Hematopoietic multipotent progenitor cell treated with erythropoietin and hydrocortisone succinate and interleukin-3 and kit ligand, for 6 days (in vitro differentiated cells): ENCODE results near the gene DHRS1.
A peak's percentile ranks its signal among the peaks of the same experiment; 100 is the strongest.

Source experiments
- DNase-seq: peaks from one replicate; pipeline ENCODE4 v3.0.0-alpha.2; 2015

The DHRS1 gene

DNA sequence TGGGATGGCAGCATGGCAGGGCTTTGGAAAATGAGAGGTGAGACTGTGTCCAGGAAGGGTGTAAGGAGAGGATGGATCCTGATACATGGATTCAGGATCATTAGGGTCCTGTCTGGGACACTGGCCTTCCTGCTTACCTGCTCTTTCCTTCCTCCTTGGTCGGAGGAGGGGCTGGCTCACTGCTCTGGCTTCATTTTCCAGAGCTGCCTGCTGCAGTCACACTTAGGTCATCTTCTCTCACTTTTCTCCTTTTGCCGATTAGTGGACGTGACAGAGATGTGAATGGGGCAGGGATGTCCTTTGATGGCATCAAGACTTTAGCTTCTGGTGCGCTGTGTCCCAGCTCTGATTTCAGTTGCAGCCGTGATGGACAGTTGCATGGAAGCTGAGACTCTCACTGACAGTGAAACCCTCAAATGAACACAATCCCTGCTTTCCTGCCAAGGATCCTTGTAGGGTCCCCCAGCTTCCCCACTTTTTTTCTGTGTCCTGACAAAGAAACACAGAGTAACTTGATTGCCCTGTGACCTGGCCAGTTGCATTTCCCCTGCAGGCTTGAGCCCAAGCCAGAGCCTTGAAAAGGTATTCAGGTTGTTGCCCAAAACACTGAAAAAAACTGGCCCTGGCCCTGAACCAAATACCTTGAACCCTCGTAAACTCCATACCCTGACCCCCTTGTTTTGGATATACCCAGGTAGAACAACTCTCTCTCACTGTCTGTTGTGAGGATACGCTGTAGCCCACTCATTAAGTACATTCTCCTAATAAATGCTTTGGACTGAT, 9.0 kb upstream of the DHRS1 start:
- no peak for DNase-seq

DNA sequence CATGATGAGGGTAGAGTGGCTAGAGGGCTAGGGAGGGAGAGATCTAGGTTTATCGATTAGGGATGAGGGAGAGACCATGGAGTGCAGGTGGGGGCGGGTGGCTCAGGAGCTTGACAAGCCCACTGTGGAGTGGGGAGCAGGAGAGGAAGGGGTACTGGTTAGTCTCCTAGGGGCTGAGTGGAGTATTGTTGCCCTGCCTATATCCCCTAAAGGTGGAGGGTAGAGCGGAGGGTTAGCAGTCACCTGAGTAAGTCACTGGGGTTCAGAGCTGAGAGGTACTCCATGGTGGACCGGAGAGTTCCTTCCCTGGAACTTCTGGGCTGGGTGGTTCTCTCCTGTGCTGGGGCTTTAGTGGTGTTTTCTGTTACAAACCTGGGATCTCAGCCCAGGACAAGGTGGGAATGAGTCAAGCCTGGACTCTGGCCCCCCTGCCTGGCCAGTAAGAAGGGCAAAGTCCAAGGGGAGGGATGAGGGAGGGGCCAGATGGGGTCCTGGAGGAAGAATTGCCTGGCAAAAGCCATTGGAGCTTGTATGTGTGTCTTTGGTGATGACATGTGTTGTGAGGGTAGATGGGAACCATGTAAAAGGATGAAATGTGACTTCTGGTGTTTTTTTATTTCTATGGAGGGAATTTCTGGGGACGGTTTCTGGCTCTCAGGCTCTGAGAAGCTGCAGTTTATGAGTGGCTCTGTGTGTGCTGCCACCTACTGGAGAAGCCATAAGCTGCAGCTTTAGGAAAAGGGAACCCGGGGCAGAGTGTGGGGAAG, 8.2 kb upstream of the DHRS1 start, which contains the start of gene CIDEB:
TSS of gene CIDEB (minus strand) at position 403 of the 767 bp plus-strand sequence. CDS start at position 284, 119 bp downstream.
- DNase-seq = peak; percentile 85

DNA sequence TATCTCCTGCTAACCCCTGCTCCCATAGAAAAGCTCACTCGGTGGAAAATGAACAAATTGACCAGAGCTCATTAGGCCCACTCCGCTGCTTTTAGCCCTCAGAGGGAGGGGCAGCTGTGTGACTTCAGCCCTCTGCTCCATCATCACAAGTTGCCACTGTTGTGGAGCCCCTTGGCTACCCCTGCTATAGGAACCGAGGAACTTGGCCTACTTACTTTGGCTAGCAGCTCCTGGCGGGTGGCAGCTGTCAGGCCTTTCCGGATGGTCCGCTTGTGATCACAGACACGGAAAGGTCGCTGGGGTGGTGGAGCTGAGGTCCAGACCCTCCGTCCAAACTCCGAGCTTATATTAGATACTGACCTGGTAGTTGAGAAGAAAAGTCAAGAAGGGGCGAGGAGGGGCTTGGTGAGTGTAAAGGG, 7.6 kb upstream of the DHRS1 start:
- no peak for DNase-seq

DNA sequence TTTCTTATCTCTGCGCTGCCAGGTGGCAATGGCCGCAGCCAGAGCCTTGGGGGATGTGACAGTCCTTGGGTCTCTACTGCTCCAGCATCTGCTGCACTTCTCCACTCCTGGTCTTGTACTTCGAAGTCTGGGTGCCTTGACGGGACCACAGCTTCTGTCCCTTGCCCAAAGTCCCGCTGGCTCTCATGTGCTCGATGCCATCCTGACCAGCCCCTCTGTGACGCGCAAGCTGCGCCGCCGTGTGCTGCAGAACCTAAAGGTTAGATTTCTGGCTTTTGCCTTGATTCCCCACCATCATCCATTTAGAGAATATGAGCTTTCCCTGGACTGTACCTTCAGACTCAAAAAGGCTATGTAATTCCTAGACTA, 4.4 kb upstream of the DHRS1 start:
- no peak for DNase-seq

DNA sequence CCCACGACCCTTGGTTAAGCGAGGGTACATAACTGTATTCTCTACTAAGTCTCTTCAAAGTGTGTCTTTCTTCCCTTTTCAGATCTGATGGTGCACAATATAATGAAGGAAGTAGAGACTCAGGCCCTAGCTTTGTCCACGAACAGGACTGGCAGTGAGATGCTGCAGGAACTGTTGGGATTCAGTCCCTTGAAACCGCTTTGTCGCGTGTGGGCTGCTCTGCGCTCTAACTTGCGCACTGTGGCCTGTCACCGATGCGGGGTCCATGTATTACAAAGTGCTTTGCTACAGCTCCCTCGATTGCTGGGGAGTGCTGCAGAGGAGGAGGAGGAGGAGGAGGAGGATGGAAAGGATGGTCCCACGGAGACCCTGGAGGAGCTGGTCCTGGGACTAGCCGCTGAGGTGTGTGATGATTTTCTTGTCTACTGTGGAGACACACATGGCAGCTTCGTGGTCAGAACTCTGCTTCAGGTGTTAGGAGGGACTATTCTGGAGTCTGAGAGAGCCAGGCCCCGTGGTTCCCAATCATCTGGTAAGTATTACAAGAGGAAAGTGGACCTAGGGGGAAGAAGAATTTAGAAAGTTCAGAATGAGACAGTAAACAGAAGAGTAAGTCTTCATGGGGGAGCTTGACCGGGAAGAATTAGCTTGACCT, 873 bp upstream of the DHRS1 start:
- no peak for DNase-seq

DNA sequence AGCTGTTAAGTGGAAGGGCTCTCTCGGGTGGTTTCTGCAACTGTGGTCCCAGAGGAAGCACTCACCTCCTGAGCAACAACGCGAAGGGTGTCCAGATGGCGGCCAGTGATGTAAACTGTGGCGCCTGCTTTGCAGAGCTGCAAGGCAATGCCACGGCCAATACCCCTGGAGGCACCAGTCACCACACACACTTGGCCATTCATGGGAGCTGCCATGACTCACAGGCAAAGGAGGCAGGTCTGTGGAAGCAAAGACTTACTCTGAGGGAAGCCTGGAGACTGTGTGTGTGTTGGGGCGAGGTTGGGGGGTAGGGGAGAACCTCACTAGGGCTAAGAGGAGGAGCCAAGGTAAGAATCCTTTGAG, 707 bp downstream of the DHRS1 start:
- DNase-seq = peak; percentile 38

DNA sequence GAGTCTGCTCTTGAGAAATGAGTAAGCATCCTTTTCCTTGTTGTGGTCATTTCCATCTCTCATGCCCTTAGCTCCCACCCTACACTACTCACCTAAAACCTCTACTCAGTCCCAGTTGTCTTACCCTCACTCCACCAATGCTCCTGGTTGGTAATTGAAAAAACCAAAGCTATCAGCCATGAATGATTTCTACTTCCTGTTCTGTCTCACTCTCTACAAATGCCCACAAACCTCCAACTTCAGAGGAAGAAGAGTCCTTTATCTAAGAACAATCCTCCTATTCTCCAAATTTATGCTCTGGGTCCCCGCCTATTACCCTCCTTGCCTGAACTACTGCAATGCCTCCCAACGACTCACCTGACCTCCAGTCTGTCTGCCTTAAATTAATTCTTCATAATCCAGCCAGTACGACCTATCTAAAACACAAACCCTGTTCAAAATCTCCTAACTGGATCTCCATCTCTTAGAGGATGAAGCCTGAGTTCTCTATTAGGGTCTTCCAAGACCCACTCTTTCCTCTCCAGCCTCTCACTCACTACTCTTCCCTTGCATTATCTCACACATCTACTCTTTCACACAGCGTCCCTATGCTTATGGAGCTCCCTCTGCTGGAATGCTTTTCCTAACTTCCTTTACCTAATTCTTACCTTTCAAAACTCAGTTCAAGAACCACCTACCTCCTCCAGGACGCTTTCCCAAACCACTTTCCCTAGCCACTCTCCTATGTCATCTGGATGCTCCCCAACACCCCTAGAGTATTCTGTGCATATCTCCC, 2.2 kb downstream of the DHRS1 start:
- DNase-seq = peak; percentile 73

DNA sequence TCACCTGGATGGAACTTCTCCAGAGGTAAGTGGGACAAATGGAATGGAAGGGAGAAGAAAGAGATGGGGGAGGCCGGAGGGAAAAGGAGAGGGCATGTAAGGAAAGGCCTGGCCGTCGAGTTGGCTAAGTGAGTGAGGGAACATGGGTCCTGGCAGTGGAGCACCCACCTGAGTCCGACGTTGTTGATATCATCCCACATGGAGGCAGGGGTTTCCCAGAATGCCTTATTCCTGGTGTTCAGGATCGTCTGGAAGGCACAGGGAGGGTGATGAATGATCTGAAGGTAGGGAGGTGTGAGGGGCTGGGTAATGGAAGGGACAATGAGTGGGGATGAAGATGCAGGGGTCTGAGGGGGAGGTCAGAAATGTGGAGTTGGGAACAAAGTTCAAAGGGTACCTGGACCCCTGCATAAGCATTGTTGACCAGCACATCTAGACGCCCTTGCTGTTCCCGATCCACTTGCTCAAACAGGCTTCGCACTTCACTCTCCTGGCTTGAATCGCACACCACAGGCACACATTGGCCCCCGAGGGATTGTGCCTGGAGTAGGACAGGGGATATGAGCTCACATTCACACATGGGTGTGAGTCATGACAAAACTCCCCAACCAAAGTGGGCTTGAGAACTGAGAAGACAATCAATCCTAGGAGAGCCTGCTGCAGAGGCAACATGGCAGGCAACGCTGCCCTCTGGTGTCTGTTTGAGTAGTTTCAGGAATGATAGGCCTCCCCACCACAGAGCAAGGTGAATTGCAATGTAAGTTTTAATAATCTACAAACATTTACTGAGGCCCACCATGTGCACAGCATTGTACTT, 3.0 kb downstream of the DHRS1 start:
- peak; percentile 91 for DNase-seq

DNA sequence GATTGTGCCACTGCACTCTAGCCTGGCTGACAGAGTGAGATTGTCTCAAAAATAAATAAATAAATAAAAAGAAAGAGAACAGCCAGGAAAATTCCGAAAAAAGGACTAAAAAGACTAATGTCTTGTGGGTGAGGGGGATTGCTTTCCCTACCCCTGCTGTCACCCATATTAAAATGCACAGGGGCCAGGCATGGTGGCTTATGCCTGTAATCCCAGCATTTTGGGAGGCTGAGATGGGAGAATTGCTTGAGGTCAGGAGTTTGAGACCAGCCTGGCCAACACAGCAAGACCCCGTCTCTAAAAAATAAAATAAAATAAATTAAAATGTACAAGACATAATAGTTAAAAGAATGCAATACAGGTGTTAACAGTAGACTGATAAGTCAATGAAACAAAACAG, 6.1 kb downstream of the DHRS1 start:
- no peak for DNase-seq

DNA sequence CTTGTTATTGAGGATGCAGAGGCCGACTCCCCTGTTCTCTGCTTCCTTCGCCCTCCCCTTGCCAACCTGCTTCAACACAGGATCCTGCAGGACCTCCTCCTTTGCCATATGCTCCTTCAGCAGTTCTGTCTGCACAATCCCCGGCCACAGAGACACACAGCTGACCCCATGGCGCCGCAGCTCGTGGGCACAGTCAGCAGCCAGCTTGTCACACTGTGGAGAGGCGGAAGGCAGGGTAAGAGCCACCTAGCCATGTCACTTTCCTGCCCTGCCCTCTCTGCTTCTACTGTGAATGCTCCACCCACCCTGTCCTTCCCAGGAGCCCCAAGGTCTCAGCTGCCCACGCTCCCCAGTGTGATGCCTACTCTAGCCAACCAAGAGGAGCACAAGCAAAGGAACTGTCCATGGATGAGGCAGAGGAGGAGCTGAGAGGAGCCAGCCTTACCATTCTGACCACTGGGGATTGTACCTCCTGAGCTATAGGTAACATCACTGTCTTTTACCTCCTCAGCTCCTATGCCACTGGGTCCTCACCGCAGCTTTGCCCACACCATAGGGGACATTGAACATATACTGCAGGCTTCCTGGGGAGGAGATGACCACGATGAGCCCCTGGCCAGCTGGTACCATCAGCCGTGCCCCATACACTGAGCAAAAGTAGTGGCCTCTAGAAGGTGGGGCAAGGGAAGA, 7.3 kb downstream of the DHRS1 start:
- no peak for DNase-seq

DNA sequence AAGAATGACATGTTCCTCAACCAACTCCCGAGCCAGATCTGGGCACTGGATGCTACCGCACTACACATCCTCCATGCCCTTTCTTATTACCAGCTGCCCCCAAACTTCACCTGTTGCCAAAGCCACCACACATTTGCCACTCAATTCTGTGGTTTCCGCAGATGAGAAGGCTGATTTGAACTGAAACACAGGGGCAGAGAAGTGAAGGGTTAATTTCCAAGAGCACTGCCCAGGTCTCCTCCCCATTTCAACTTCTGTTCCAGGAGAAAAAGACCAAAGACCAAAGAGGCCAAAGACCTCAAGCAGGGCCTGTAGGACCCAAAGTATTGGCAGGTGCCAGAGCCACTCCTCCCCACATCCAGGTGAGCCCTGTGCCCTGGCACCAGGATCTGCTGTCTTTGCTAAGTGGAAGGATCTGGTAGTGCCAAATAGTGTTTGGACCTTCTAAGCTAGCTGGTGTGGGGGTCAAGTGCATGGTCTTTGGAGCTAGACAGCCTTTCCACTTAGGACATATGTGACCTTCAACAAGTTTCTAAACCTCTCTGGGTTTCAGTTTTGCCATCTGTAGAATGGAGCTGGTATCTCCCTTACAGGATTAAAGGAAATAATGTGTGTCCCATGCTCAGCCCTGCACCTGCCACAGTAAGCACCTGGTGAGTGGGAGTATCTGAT, 8.0 kb downstream of the DHRS1 start:
- DNase-seq = no peak

DNA sequence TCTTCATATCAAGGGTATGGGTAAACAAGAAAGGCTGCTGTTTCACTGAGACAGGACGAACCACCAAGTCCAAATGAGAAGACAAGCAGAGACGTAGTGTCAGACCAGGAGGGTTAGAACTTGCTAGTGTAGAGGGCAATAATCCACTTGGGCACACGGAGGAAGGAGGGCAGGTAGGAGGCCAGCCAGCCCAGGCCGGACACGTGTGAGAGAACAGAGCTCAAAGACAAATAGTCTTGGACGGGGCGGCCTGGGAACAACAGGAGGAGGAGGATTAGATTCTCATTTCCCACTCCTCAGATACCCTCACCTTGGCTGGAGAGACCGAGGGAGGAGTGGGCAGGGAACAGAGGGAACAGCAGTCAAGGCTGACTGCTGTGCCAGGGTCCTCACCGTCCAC, 8.8 kb downstream of the DHRS1 start:
- DNase-seq = no peak

DNA sequence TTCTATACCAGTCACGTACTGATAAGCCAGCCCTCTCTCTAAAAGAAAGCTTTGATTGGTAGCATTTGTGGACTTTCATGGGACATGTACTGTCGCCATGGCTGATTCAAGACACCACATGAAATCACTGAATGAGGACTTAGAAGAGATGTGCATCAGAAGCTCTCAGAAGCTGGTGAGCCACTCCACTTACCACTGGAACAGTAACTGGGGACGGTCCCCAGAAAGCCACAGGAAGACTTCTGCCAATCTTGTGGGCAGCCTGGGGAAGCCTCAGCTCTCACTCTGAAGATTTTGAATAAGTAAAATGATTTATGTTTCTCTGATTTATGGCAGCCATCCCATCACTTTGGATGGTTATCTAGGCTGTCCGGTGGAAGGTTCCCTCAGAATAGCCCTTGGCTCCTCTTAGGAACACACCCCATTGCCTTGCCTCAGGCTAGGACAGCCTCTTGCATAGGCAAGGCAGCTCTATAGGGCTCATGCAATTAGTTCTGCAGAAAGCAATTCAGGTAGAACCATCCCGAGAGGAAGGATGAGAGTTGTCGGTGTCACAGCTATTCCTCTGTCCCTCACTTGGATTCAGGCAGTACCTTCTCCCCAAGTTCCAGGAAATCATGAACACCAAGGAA, 9.8 kb downstream of the DHRS1 start:
- DNase-seq = no peak

DNA sequence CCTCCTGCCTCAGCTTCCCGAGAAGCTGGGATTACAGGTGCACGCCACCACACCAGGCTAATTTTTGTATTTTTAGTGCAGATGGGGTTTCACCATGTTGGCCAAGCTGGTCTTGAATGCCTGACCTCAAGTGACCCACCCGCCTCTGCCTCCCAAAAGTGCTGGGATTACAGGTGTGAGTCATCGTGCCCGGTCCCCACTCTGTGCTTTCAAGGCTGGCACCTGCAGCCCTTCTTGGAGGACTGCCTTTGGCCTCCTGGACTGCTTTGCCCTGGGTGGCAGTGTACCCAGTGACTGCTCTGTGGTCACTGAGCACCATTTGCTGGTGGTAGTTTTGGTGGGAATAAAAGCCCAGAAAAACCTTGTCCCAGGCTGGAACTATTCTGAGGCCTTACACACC, 12.6 kb downstream of the DHRS1 start:
- DNase-seq = no peak

DNA sequence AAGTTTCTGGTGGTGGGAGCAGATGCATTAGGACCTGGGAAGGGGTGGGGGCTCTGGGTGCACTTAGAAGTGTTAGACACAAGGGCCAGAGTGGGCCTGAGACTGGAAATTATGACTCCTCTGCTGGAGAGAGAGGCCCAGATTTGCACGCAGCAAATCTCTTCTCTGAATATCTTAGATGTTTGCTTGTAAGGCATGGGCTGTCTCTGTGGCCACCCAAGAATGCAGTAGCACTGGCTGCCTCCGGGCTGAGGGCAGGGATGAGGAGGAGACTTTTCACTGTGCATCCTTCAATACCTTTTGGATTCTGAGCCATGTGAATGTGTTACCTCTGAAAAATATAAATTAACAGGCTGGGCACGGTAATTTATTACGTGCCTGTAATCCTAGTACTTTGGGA, 14.2 kb downstream of the DHRS1 start:
- peak; percentile 12 for DNase-seq

DNA sequence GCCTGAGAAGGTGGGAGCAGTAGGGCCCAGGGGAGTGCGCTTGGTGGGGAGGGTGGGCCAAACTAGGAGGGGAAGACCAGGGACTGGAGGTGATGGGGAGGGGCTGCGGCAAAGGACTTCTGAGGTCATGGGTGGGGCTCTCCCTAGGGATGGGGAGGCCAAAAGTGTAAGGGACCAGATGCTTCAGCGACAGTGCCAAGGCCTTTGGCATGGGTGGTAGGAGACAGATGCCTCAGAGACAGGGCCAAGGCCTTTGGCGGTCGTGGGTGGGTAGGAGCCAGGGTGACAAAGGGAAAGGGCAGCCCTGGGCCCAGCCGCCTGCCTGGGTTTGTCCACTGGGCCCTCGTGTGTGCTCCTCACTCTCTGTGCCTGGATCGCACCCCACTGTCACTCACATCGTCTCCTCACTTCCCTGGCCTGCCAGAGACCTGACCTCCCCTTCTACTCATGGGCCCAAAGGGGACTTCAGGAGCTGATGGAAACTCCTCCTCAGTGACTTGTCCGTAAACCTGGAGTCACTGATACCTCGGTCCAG, 15.0 kb downstream of the DHRS1 start:
- DNase-seq = no peak

DNA sequence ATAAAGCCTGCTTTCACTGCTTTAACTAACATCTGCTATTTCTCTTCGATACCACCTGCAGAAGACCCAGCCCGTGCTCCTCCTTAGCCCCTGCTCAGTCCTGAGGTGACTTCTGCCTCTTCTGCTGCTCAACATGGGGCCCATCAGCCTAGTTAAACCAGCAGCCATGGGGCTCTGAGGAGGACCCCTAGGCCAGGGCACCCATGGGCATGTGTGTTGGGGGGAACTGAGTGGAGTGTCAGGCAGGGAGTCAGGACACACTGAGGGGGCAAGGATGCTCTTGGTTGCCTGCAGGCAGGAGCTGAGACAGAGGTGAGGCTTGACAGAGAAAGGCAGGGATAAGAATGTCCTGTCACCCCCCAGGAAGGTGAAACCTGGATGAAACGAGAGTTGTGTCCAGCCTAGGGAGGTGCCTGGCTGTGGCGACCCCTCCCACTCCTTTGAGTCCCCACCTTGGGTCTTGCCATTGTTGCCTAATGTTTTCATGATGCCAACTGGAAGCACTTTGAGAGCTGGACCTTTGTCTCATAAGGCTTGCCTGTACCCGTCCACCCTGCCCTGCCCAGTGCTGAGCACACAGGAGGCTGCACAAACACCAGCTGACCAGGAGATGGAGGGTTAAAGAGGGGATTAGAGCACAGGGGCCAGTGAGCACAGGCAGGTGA, 15.7 kb downstream of the DHRS1 start:
- DNase-seq = no peak

DNA sequence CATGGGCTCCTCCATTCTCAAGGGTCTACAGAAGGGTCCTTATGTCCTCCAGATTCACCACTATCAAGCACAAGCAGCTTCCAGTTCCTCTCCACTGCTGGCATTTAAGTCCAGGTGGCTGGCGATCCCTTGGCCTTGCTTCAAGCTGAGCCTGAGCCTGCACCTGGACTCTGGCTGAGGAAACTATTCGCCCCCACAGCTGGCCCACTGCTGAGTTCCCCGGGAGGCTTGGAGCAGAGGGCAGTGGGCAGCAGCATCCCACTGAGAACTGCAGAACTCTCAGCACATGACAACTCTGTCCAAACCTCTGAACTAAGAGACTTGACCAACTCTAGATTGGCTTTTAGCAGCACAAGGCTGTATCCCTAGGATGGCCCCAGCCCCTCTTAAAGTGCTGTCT, 16.8 kb downstream of the DHRS1 start:
- no peak for DNase-seq

DNA sequence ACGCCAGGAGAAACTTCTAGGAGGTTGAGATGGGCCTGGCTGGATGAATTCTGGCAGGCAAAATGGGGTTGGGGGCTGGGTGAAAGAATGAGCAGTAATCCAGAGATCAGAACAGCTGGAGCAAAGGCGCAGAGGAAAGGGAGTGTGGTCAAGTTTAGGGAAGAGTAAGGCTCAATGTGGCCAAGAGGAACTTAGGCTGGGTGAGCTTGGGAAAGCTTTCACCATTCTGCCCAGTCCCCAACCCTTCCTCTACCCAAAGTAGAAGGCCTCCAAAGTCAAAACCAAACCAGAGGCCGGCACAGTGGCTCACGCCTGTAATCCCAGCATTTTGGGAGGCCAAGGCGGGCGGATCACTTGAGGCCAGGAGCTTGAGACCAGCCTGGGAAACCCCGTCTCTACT, 17.9 kb downstream of the DHRS1 start:
- no peak for DNase-seq
